Neuron (in vitro differentiated cells): Measurements from ENCODE around the gene PEX11A.

Experiments used
- H2AFZ ChIP-seq: one replicate; pipeline ENCODE4 v1.6.1; 2013; ENCODE audit warnings: low read depth, mild to moderate bottlenecking, inconsistent platforms, low read length, moderate library complexity
- H3K27me3 ChIP-seq: one replicate; pipeline ENCODE4 v1.6.1; 2013; ENCODE audit warnings: low read length; ENCODE audit not compliant: insufficient read depth
- H3K36me3 ChIP-seq: one replicate; pipeline ENCODE4 v1.6.1; 2013; ENCODE audit warnings: low read length; ENCODE audit not compliant: insufficient read depth
- H3K4me1 ChIP-seq: one replicate; pipeline ENCODE4 v1.6.1; 2013; ENCODE audit warnings: low read length; ENCODE audit not compliant: insufficient read depth
- H3K4me3 ChIP-seq: 2 replicates; pipeline ENCODE4 v1.5.1; 2013; ENCODE audit warnings: mild to moderate bottlenecking, low read length, moderate library complexity
- H3K9me3 ChIP-seq: one replicate; pipeline ENCODE4 v1.6.1; 2013; ENCODE audit warnings: low read length

Gene PEX11A

GRCh38 chr15:89671687-89672086 is 18.9 kb downstream of the PEX11A start:
- peaks cover 45% of the 10 kb centered on the region for H3K27me3 ChIP-seq
- no peak overlapping the region for H2AFZ ChIP-seq
- no peak overlapping the region for H3K4me3 ChIP-seq
- no peaks in the 10 kb centered on the region for H3K4me1 ChIP-seq
- no peaks in the 10 kb centered on the region for H3K36me3 ChIP-seq
- H3K9me3 ChIP-seq: no peaks in the 10 kb centered on the region

GRCh38 chr15:89670971-89671560 is 19.5 kb downstream of the PEX11A start:
- H3K4me1 ChIP-seq: peaks cover under 1% of the 10 kb centered on the region
- peaks cover 47% of the 10 kb centered on the region for H3K27me3 ChIP-seq
- no peak overlapping the region for H2AFZ ChIP-seq
- H3K4me3 ChIP-seq: no peak overlapping the region
- H3K36me3 ChIP-seq: no peaks in the 10 kb centered on the region
- H3K9me3 ChIP-seq: no peaks in the 10 kb centered on the region

GRCh38 chr15:89669941-89670340 is 20.6 kb downstream of the PEX11A start:
- Histone ChIP-seq H3K36me3 (no peaks in the 10 kb centered on the region), H3K4me3 (no peak overlapping the region), H2AFZ (no peak overlapping the region), H3K4me1 (peaks cover 7% of the 10 kb centered on the region), H3K9me3 (no peaks in the 10 kb centered on the region), H3K27me3 (peaks cover 47% of the 10 kb centered on the region)

GRCh38 chr15:89669309-89669865 is 21.2 kb downstream of the PEX11A start:
- H3K9me3 ChIP-seq: no peaks in the 10 kb centered on the region
- H2AFZ ChIP-seq: no peak overlapping the region
- no peak overlapping the region for H3K4me3 ChIP-seq
- H3K4me1 ChIP-seq: peaks cover 13% of the 10 kb centered on the region
- no peaks in the 10 kb centered on the region for H3K36me3 ChIP-seq
- H3K27me3 ChIP-seq: peaks cover 47% of the 10 kb centered on the region

- Histone ChIP-seq H3K36me3 (no peaks in the 10 kb centered on the region), H2AFZ (no peak overlapping the region), H3K9me3 (no peaks in the 10 kb centered on the region), H3K4me1 (peaks cover 13% of the 10 kb centered on the region), H3K27me3 (peaks cover 45% of the 10 kb centered on the region), H3K4me3 (no peak overlapping the region)
Measured at GRCh38 chr15:89668171-89668570, 22.4 kb downstream of the PEX11A start.

DNA sequence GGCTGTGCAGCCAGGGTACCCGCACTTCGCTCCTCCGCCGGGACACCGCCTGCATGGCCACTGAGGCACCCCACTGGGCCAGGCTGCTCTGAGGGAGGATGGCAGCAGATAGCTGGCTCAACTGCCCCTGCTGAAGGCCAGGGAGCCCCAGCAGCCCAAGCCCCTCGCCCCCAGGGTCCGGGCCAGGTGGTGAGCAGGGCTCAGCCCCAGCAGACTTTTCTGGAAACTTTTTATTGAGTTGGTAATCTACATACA is 22.9 kb downstream of the PEX11A start:
- peaks cover 42% of the 10 kb centered on the region for H3K27me3 ChIP-seq
- peaks cover 13% of the 10 kb centered on the region for H3K4me1 ChIP-seq

GRCh38 chr15:89666858-89667705 is 23.5 kb downstream of the PEX11A start:
- peaks cover 44% of the 10 kb centered on the region for H3K27me3 ChIP-seq
- no peaks in the 10 kb centered on the region for H3K9me3 ChIP-seq
- H3K4me3 ChIP-seq: no peak overlapping the region
- H3K4me1 ChIP-seq: peaks cover 13% of the 10 kb centered on the region
- H3K36me3 ChIP-seq: no peaks in the 10 kb centered on the region
- no peak overlapping the region for H2AFZ ChIP-seq

More for the DNA sequence above, 22.9 kb downstream of the PEX11A start:
- Histone ChIP-seq H3K36me3 (no peaks in the 10 kb centered on the region), H2AFZ (no peak overlapping the region), H3K9me3 (no peaks in the 10 kb centered on the region), H3K4me3 (no peak overlapping the region)

GRCh38 chr15:89666184-89666857 is 24.2 kb downstream of the PEX11A start:
- Histone ChIP-seq H3K9me3 (no peaks in the 10 kb centered on the region), H3K27me3 (peaks cover 37% of the 10 kb centered on the region), H3K4me1 (peaks cover 13% of the 10 kb centered on the region), H3K36me3 (no peaks in the 10 kb centered on the region), H2AFZ (peak overlapping the region; percentile 89), H3K4me3 (peak overlapping the region; percentile 59)

- peaks cover 13% of the 10 kb centered on the region for H3K4me1 ChIP-seq
- peak overlapping the region; percentile 89 for H2AFZ ChIP-seq
- peaks cover 30% of the 10 kb centered on the region for H3K27me3 ChIP-seq
- peak overlapping the region; percentile 59 for H3K4me3 ChIP-seq
- H3K9me3 ChIP-seq: no peaks in the 10 kb centered on the region
- no peaks in the 10 kb centered on the region for H3K36me3 ChIP-seq
Measured at GRCh38 chr15:89665449-89666181, 24.9 kb downstream of the PEX11A start.

GRCh38 chr15:89664441-89665350 is 25.9 kb downstream of the PEX11A start:
- Histone ChIP-seq H3K4me3 (peak overlapping the region; percentile 59), H3K9me3 (no peaks in the 10 kb centered on the region), H3K27me3 (peaks cover 24% of the 10 kb centered on the region), H3K36me3 (no peaks in the 10 kb centered on the region), H2AFZ (no peak overlapping the region), H3K4me1 (peaks cover 13% of the 10 kb centered on the region)

- no peak overlapping the region for H2AFZ ChIP-seq
- peaks cover 13% of the 10 kb centered on the region for H3K4me1 ChIP-seq
- H3K9me3 ChIP-seq: no peaks in the 10 kb centered on the region
- no peak overlapping the region for H3K4me3 ChIP-seq
- H3K27me3 ChIP-seq: peaks cover 16% of the 10 kb centered on the region
- no peaks in the 10 kb centered on the region for H3K36me3 ChIP-seq
Measured at GRCh38 chr15:89662893-89663626, 27.5 kb downstream of the PEX11A start.
